GM19463 (cell line): ENCODE measurements around the gene DYNC1LI1.

Experiments used
- ATAC-seq: cut with Tn5 transposase; IDR thresholded peaks from one replicate; pipeline ENCODE4 v1.9.1; 2021; ENCODE audit warnings: mild to moderate bottlenecking, moderate library complexity; ENCODE audit not compliant: unreplicated experiment

DYNC1LI1 gene

DNA sequence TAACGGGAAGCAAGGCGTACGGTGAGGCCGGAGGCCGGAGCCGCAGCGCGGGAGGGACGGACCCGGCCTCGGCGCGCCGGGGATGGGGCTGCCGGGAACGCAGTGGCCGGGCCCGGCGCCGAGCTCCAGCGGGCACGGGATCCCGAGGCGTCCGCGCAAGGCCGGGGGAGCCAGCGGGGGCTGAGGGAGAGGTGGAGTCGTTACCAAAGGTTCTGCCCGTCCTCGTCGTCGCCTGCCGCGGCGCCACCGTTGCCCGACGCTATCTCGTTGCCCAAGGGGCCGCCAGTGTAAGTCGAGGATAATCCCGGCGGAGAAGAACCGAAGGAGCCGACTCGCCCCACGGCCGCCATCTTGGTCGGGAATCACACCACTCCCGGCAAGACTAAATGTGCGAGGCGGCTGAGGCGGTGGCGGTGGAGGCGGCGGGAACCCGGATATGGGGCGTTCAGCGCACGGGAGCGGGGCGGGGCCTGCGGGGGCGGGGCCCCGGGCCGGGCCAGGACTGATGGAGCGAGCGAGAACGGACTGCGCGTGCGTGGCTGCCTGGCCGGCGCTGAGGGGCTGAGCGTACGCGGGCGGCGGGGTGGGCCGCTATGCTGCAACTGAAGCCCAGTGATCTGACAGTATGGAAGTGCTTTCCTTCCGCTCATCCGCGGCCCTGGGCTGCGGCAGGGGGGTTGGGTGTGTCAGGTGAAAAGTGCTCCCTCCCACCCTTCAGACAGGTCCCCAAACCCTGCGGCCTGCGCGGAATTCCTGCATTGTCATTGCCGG is at the start of gene DYNC1LI1:
Gene DYNC1LI1, minus strand, starts transcription at position 438 of the 771 bp plus-strand sequence. Its CDS starts 88 bp downstream, at position 350.
- peak; percentile 86 for ATAC-seq

DNA sequence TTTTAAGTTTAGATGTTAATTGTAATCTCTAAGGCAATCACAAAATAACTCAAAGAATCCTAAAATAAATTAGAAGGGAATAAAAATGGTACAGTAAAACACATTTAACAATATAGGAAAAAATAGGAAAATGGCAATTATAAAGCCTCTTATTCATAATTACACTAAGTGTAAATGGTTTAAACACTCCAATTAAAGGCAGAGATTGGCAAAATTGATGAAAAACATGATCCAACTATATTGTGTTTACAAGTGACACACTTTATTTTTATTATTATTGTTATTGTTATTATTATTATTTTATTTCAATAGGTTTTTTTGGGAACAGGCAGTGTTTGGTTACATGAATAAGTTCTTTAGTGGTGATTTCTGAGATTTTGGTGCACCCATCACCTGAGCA is 48.7 kb upstream of the DYNC1LI1 start:
- ATAC-seq: no peak

DNA sequence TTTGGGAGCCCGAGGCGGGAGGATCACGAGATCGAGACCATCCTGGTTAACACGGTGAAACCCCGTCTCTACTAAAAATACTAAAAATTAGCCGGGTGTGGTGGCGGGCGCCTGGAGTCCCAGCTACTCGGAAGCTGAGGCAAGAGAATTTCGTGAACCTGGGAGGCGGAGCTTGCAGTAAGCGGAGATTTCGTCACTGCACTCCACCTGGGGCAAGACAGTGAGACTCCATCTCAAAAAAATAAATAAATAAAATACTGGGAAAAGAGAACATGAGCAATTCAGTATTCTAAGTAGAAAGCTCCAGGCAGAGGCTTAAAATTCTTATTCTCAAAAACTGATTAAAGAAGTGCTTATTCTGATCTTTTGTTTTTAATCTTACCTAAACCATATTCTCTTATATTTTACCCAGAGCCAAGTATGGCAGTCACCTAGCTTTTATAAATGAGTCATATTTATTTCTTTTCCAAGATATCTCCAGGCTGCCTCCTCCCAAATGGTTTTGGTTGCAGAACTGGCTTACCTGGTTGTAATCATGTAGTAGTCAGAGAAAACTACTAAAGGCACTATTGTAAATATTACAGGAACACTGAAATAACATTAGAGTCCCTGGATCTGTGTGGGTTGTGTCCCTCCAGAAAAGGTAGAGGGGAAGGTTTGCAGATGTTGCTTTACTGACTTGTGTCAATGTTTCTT is 45.8 kb upstream of the DYNC1LI1 start:
- ATAC-seq: no peak

DNA sequence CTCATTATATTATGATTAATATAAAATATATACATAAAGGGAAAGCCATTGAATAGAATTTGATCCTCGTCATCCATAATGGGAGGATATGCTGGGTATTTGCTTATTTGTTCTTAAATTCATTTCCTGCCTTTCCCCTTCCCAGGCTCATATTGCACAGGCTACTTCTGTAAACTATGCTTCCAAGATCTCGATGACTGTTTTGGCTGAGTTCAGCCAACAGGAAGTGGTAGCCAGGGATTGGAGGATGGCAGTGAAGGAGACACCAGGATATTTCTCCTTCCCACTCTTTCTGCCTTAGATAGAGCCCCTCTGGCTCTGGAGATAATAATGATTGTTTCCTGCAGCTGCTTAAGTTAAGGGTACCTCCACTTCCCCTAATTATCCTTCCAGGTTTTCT is 44.3 kb upstream of the DYNC1LI1 start:
- ATAC-seq: no peak

DNA sequence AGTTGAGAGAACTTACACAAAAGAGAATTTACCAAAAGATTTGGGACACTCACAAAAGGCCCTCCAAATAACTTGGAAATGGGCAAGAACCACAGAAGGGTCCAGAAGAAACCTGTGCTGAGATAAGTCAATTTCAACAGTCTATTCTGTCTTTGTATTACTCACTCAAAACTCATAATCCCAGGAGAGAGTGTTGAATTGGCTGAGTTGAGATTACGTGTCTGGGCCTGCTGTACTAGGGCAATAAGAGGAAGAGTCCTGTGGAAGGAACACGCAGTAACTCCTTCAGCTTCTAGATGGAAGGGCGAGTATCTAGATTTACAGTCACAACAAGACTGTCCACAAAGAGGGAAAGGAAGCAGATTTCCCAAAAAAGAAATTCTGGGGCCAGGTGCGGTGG is 42.5 kb upstream of the DYNC1LI1 start:
- ATAC-seq: no peak

DNA sequence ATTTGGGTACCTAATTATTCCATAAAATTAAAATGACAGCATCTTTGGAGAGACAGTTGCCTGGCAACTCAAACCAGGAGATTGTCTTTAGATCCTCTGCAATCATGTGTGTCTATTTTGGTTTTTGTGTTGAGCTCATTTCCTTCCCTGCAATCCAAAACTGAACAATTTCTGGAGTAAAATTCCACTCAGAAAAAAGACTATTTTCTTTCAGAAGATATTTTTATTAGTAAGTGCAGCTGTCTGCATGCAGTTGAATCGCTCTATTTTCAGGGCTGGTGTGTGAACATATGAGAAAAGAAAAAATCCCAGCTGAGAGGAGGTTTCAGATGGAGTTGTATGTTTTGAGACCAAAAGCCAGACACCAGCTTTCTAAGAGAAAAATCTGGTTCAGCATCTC is 41.9 kb upstream of the DYNC1LI1 start:
- ATAC-seq: no peak

DNA sequence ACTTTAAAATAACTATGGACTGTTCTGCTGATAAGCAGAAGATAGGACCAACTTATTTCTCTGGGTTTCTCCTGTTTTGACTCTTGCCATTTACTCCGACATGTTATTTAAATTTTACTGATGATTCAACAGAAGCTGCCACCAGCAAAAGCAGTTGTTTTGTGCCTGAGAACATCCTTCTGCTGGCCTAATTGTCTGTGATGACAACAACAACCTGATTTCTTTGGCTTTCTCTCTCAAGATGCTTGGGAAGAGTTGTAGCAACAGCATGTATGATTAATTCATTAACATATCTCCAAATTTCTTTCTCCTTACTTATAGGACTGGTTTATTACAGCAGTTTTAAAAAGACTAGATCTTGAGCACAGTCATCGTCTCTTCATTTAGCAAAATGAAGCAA is 36.9 kb upstream of the DYNC1LI1 start:
- ATAC-seq: no peak

DNA sequence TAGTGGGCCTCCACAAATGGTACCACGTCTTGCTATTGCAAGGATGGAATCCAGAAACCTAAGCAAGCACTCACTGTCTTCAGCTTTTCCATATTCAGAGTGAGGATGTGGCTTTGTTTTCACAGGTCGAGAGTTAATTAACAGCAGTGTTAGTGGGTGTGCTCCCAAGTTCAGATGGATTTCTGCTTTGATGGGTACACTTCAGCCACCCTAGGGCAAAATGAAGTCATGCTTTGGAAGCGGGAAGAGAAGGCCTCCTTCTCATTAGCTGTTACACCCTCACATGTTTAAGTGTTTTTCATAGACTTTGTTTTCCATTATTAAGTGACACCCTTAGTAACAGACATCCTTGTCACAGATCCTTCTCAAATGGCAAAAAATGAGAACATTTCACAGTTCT is 36.3 kb upstream of the DYNC1LI1 start:
- no peak for ATAC-seq

DNA sequence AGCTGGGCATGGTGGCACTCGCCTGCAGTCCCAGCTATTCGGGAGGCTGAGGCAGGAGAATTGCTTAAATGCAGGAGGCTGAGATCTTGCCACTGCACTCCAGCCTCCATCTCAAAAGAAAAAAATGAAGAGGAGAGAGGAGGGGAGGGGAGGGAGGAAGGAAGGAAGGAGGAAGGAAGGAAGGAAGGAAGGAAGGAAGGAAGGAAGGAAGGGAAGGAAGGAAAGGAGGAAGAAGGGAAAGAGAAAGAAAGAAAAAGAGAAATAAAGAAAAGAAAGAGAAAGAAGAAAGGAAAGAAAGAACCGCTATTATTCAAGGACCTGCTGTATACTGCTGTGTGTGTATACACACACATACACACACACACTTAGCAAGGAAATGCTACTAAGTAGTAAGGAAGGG is 35.6 kb upstream of the DYNC1LI1 start:
- no peak for ATAC-seq

DNA sequence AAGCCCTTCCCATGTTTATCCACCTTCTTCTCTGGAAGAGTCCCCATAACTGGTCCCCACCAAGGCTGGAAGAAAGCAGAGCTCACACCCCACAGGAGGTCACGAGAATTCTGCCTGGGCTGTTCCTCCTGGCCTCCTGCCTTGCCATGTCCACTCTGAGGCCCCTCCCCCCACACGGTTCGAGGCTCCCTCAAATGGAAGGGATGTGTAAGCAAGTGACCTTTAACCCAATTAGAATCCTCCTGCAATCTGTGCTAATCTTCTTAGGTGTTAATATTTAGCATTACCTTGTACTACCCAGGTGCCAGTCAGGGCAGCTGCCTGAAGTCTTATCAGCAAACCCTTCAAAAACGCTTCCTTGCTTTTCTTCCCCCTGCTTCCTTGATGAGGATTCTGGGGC is 32.4 kb upstream of the DYNC1LI1 start:
- ATAC-seq: no peak

DNA sequence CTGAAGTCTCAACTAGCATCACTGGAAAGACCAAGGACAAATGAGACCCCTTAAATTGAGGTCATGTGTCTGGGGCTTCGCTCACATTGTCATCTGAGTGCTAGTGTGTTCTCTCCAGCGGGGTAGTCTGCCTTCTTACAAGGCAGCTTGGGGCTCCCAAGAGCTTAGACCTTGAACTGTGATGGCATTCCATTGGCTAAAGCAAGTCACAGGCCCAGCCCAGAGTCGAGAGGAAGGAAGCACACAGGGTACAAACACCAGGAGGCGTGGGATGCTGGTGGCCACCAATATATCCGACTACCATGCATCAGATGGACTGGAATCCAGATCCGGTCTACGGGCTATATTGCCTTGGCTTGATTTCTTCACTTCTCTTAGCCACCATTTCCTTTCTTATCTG is 31.5 kb upstream of the DYNC1LI1 start:
- no peak for ATAC-seq

DNA sequence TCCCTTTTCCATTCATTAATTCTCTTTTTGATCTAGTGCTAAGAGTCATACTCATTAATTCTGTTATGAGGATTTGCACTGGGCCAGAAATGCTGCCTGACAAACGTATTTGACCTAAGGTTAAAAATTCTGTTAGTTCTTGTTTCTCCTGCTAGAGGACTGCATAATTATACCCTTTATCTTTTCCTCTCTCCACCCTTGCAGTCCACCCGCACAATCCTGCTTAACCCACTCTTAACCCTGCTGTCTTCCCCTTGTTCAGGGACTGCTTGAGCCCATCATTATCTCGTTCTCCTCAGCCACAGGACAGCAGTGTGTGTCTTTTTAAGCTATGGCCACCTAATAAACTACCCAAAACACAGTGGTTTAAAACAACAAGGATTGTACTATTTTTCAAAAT is 31.1 kb upstream of the DYNC1LI1 start:
- ATAC-seq: no peak

DNA sequence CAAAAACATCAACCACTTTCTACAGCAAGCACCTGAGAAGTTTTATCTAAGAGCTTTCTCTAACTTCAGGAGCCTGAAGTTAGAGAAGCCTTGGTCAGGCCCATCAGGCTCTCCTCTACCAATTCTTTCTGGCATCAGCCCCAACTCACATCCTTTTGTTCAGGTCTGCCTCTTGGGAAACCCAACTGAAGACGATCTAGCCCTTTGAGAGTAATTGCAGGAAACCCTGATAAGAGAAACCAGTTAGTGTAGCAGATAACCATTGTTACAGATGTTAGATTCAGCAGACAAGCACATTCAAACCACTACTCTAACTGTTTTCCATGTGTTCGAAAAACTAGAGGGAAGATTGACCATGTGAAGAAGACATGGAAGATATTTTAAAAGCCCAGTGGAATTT is 27.0 kb upstream of the DYNC1LI1 start:
- no peak for ATAC-seq

DNA sequence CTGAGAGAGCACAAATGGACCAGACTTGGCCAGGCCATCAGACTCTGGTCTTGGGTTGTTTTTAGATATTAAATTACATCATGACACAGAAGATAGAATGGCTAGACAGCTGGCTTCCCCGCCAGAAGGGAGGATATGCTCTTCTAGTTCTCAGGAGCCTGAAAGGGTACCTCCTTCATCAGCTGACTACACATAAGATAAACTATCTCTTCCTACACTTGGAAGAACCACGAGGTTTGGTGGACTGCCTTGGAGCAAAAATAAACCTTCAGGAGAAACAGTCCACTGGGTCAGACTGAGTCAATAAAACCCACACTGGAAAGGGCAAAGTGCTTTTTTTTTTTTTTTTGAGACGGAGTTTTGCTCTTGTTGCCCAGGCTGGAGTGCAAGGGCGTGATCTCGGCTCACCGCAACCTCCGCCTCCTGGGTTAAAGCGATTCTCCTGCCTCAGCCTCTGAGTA is 26.3 kb upstream of the DYNC1LI1 start:
- no peak for ATAC-seq

DNA sequence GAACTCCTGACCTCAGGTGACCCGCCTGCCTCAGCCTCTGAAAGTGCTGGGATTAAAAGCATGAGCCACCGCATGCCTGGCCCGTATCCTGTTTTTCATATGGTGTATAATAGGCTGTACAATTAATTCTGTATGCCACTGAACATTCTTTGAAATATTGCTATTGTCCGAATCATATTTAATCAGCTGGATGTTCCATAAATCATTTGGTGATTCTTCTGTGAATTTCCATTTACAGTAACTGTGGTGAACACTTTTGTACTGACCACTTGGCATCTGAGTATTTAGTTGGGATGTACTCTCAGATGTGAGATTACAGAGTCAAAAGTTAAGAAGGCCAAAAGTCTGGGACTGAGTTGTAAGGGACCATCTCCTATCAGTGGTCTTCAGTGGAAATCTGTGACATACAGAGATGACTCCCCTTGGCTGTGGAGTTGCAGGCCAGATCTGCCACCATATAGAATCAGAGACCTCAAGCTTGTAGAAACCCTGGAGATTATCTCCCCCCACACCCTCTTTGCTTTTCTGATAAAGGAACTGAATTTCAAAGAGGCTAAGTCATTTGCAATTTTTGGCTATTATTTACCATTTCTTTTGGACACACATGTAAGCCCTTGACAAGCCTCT is 25.7 kb upstream of the DYNC1LI1 start:
- ATAC-seq: no peak

DNA sequence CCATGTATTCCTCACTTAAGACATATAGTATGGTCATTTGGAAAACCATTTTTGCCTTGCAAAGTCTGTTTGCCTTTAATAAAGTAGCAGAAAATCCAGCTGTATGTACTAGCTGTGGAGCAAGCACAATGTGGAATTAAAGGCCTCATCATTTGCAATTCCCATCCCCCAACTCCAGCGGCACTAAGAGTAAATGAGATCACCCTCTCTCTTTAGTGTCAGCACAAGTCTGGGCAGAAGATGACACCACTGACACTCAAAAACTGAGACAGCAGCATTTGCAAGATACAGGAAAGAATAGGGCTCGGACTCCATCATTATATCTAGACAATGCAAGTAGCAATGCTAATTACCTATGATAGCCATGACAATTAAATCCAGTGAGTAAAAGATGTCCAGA is 24.7 kb upstream of the DYNC1LI1 start:
- no peak for ATAC-seq

DNA sequence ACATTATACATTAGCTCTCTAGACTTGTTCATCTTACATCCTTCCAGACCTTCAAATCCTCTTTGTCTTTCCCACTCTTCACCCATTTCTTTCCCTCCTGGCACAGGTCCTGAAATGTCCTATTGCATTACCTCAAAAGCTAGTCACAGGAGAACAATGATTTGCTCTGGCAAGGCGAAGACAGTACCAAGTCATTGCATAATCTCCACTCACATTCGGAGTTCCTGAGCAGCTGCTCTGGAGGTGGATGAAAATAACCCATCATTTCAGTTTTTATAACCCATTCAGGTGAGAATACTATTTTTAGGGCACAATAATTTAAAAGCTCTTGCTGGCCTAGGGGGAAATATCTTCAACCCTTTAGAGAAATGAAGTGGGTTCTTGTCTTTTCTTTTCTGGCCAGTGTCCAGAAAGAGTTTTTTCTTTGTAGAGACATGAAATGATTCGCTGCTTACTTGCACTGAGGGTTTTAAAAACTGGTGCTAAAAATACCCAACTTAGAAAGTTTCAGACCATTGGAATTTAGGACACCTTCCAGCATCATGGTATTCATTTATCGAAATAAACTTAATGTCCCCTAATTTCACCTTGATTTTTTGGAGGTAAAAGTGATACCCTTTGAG is 23.4 kb upstream of the DYNC1LI1 start:
- no peak for ATAC-seq

DNA sequence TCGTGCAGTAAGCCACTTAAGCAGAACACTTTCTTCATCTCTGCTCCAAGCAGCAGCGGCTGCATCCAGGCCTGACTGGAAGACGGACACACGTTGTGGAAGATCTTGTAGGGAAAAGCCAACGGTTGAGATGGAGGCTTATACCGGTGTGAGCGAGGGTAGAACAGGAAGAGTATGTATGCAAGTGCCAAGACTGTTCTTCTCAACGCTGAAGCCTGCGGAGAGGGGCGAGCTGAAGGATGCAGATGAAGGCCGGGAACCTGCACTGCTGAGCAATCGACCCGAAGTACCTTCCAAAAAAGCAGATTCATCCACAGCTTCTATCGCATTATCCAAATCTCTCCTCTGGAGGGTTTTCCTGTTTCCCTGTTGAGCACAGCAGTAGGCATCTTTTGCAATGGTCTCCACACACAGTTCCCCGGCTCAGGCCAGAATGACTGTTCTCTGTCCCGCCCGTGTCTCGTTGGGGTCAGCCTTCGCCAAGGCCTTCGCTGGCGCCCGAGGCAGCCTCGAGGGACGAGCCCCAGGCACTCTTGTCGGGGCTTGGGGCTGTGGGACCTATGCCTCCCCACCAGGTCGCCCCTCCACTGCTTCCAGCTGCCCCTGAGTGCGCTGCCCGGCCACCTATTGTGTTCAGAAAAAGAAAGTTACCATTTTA is 22.2 kb upstream of the DYNC1LI1 start:
- no peak for ATAC-seq

DNA sequence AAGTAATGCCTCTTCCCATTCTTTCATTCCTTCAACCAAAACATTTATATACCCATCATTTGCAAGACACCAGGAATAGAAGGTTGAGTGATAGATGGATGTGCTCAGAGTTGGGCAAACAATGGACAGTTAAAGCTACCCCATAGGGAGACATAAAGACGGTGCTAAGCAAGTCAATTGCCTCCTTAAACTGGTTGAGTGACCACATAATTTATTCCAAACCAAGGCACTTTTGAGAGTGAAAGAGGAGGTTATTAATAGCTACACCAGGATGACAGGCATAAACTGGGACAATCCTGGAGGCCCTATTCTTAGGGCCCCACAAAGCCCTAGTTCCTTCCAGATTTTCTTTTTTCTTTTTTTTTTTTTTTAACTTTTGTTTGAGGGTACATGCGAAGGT is 21.4 kb upstream of the DYNC1LI1 start:
- no peak for ATAC-seq

DNA sequence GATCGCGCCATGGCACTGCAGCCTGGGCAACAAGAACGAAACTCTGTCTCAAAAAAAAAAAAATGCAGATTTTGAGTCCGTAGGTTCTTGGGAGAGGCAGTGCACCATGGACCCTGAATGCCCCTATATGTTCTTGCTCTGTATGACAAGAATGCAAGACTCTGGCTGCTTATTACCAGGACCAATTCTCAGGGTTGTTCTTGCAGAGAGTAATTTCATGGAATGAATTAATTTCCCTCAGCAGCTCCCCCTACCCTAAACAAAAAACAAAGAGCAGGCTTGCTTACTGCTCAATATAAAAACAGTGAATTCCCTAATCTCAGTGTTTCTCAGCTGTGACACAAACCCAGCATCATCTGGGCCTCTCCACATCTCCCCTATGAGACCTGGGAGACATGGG is 20.5 kb upstream of the DYNC1LI1 start:
- ATAC-seq: no peak

DNA sequence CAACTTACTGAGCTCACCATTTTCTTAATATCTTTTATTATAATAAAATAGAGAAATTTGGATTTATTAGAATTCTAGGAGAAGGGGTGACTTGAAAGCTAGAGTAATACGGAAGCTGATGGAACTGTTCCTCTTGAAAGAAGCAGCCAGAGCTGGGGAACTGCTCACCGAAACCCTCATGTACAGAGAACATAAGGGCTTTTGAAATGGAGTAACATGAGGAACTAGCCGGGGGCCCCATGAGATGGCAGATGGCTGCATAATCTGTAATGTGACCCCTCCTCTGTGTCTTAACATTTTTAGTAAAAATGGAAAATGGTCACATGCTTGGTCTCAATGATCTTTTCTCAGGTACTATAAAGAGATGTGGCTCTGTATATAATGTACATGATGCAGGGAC is 15.7 kb upstream of the DYNC1LI1 start:
- ATAC-seq: no peak
